DMS153 treated with DMSO at 0.1 percent for 48 hours (cell line): ENCODE results near the gene LRFN3.
"Not testable (repeated sequence)": the region's sequence is repeated elsewhere in the genome, so short reads cannot be mapped to it uniquely, and the experiment has no call there.

Source experiments
- DNase-seq: peaks from one replicate; lab custom pipeline; 2025; ENCODE audit not compliant: unreplicated experiment; lab: John Stamatoyannopoulos, UW

LRFN3 gene

GRCh38 chr19:35905178-35905727 is 30.9 kb upstream of the LRFN3 start:
- DNase-seq = no peak

- DNase-seq = no peak
Observed at GRCh38 chr19:35907377-35907745, 28.8 kb upstream of the LRFN3 start.

- no peak for DNase-seq
Observed at GRCh38 chr19:35908010-35908441, 28.1 kb upstream of the LRFN3 start, which contains the start of gene TYROBP. TYROBP (minus strand) TSS chr19:35908295; CDS start chr19:35908228, 67 bp downstream.

GRCh38 chr19:35908973-35909683 is 27.0 kb upstream of the LRFN3 start:
- no peak for DNase-seq

GRCh38 chr19:35909684-35910035 is 26.5 kb upstream of the LRFN3 start:
- DNase-seq = no peak

- DNase-seq = not testable (repeated sequence)
Observed at GRCh38 chr19:35910355-35910754, 25.8 kb upstream of the LRFN3 start.

GRCh38 chr19:35911173-35911572 is 25.0 kb upstream of the LRFN3 start:
- no peak for DNase-seq

GRCh38 chr19:35911790-35912189 is 24.4 kb upstream of the LRFN3 start:
- no peak for DNase-seq

- DNase-seq = no peak
Observed at GRCh38 chr19:35913589-35913988, 22.6 kb upstream of the LRFN3 start.

GRCh38 chr19:35915443-35915842 is 20.7 kb upstream of the LRFN3 start:
- no peak for DNase-seq

- DNase-seq = no peak
Observed at GRCh38 chr19:35919306-35919705, 16.9 kb upstream of the LRFN3 start.

- DNase-seq = no peak
Observed at GRCh38 chr19:35921012-35921411, 15.2 kb upstream of the LRFN3 start.

GRCh38 chr19:35925501-35925900 is 10.7 kb upstream of the LRFN3 start:
- no peak for DNase-seq

GRCh38 chr19:35928507-35928906 is 7.7 kb upstream of the LRFN3 start:
- no peak for DNase-seq

- DNase-seq = no peak
Observed at GRCh38 chr19:35929876-35930275, 6.3 kb upstream of the LRFN3 start.

GRCh38 chr19:35931161-35931873 is 4.9 kb upstream of the LRFN3 start:
- DNase-seq = peak; percentile 98

GRCh38 chr19:35931874-35932202 is 4.3 kb upstream of the LRFN3 start:
- no peak for DNase-seq

- no peak for DNase-seq
Observed at GRCh38 chr19:35932291-35932936, 3.8 kb upstream of the LRFN3 start.

- DNase-seq = no peak
Observed at GRCh38 chr19:35936738-35937268, 629 bp downstream of the LRFN3 start.

GRCh38 chr19:35937345-35938281 is 1.4 kb downstream of the LRFN3 start:
- DNase-seq = no peak
